ENCODE results near the gene COL8A2.

The COL8A2 gene

DNA sequence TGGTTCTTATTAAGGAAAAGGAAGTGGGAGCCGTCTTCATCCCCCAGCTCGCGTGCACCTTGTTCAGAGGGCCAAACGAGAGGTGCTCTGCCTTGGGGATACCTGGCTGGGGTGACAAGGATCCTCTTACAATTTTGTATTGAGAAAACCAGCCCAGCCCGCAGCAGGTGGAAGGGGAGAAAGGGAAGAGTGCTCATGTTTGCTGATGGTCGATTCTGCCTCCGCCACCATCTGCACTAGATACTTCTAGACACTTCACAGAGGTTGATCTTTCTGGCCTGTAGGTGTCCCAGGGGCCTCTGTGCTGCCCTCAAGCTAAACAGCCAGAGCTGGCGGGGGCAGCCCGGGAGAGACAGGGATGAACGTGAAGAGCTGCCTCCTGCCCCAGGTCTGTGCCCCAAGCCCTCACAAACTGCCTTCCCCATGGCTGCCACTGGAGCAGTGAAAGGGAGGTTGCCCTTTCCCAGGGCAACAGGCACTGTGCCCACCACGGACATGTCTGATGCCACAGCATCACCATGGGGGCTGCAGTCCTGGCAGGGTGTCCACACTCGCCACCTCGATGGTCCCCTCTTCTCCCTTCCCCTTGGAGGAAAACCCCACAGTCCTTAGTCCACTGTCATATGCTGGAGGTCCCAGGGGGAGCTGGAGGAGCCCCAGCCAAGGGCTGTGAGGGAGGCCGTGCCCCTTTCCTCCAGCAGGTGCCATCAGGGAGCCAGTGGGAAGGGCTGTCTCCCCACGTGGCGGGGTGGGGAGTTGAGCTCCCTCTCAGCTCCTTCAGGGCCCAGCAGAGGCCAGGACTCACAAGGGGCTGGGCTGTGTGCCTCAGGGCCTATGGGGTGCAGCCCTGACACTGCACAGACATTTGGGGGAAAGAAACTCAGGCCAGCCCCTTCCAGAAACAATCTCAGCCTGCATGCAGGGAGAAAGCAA, 28.3 kb downstream of the COL8A2 start:
- Histone ChIP-seq H3K4me1 (ENCODE audit: control insufficient read depth, insufficient read depth, low read length) (no peaks in the 10 kb centered on the region), H3K9ac (ENCODE audit: low read length) (no peak overlapping the region), H3K36me3 (ENCODE audit: control insufficient read depth, insufficient read depth, low read length) (peaks cover 24% of the 10 kb centered on the region), H3K27me3 (ENCODE audit: control insufficient read depth, insufficient read depth, low read length) (no peaks in the 10 kb centered on the region), H3K4me3 (ENCODE audit: low read length) (no peak overlapping the region), H3K27ac (ENCODE audit: low read depth, low read length) (no peak overlapping the region)

DNA sequence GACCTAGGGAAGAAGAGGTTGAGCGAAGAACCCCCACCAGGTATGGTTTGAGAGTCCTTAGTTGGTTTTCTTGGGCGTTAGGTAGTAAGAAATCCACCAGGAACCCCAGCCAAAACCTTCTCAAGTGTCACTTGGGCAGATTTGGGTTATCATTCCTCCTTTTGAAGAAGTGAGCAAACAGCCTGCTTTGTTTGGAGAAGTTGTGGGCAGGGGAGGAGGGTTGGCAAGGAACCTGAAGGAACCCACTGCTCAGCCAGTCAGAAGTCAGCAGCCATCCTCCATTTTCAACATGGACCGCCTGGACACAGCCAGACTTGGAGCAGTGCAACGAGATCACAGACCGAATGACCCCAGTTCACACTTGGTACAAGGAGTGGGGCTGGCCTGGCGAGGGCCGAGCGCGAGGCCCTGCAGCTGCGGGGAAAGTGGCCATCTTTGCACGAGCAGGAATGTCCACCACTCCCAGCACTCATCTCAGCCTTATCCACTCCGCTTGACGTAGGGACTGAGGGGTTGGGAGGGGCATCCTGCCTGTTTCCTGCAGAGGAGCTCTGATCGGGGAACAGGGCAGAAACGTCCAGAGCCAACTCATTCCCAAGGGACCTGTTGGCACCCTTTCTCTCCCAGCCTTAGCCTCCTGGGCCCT, 29.1 kb downstream of the COL8A2 start:
- H3K27me3 ChIP-seq (ENCODE audit: control insufficient read depth, insufficient read depth, low read length), result no peaks in the 10 kb centered on the region
- no peak overlapping the region for H3K9ac ChIP-seq (ENCODE audit: low read length)
- no peaks in the 10 kb centered on the region for H3K4me1 ChIP-seq (ENCODE audit: control insufficient read depth, insufficient read depth, low read length)
- no peak overlapping the region for H3K4me3 ChIP-seq (ENCODE audit: low read length)
- peaks cover 24% of the 10 kb centered on the region for H3K36me3 ChIP-seq (ENCODE audit: control insufficient read depth, insufficient read depth, low read length)
- H3K27ac ChIP-seq (ENCODE audit: low read depth, low read length), result no peak overlapping the region

DNA sequence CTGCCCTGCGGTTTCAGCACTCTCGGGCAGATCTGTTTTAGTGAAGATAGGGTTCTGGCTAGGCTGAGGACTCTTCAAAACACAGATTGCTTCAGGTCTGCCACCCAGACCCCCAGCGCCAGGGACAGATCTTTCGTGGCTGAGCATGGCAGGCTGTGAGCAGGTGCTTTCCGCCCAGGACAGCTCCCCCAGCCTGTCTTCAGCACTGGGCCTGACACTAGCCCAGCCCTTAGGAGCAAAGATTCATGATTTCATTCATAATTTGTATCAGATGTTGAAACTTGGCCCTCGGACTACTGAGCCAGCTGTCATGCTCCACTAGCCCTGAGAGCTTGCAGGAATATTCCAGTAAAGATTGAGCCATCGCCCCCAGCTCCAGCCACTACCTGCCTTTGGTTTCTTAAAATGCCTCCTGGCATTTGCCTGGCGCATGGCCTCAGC, 30.4 kb downstream of the COL8A2 start:
- H3K4me3 ChIP-seq (ENCODE audit: low read length), result no peak overlapping the region
- H3K9ac ChIP-seq (ENCODE audit: low read length), result no peak overlapping the region
- H3K36me3 ChIP-seq (ENCODE audit: control insufficient read depth, insufficient read depth, low read length), result peaks cover 24% of the 10 kb centered on the region
- no peaks in the 10 kb centered on the region for H3K27me3 ChIP-seq (ENCODE audit: control insufficient read depth, insufficient read depth, low read length)
- H3K4me1 ChIP-seq (ENCODE audit: control insufficient read depth, insufficient read depth, low read length), result no peaks in the 10 kb centered on the region
- H3K27ac ChIP-seq (ENCODE audit: low read depth, low read length), result no peak overlapping the region

DNA sequence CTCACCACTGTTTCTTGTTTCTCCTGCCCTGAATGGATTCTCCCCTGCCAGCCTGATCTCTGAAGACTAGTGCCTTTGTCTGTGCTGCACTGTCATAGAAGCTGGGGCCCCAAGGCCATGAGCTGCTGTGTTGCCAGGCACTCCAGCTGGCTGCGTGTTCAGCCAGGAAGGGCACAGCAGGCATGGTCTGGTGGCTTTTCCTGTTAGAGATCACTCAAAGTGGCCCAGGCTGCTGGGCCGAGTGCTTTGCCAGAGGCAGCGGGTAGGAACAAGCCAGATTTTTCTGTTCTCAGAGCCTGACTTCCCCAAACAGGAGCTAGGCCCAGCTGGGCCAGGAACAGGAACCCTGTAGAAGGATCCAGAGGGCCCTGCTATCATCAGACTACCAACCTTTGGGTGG, 31.1 kb downstream of the COL8A2 start:
- no peaks in the 10 kb centered on the region for H3K27me3 ChIP-seq (ENCODE audit: control insufficient read depth, insufficient read depth, low read length)
- no peaks in the 10 kb centered on the region for H3K4me1 ChIP-seq (ENCODE audit: control insufficient read depth, insufficient read depth, low read length)
- H3K4me3 ChIP-seq (ENCODE audit: low read length), result no peak overlapping the region
- H3K27ac ChIP-seq (ENCODE audit: low read depth, low read length), result peak overlapping the region; percentile 5
- peaks cover 24% of the 10 kb centered on the region for H3K36me3 ChIP-seq (ENCODE audit: control insufficient read depth, insufficient read depth, low read length)
- no peak overlapping the region for H3K9ac ChIP-seq (ENCODE audit: low read length)

DNA sequence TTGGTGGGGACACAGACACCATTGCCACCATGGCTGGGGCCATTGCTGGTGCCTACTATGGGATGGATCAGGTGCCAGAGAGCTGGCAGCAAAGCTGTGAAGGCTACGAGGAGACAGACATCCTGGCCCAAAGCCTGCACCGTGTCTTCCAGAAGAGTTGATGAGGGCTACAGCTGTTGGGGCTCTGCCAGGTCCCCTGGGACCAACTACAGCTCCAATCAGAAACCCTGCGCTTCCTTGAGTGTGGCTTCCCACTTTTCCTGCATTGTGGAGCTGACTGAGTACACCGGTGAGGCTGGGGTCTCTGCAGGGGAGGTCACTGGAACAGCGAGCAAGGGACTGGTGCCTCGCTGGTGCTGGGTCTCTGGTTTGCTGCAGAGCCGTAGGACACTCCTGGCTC, 31.8 kb downstream of the COL8A2 start:
- Histone ChIP-seq H3K4me1 (ENCODE audit: control insufficient read depth, insufficient read depth, low read length) (no peaks in the 10 kb centered on the region), H3K36me3 (ENCODE audit: control insufficient read depth, insufficient read depth, low read length) (peaks cover 24% of the 10 kb centered on the region), H3K27ac (ENCODE audit: low read depth, low read length) (no peak overlapping the region), H3K9ac (ENCODE audit: low read length) (no peak overlapping the region), H3K4me3 (ENCODE audit: low read length) (no peak overlapping the region), H3K27me3 (ENCODE audit: control insufficient read depth, insufficient read depth, low read length) (no peaks in the 10 kb centered on the region)

DNA sequence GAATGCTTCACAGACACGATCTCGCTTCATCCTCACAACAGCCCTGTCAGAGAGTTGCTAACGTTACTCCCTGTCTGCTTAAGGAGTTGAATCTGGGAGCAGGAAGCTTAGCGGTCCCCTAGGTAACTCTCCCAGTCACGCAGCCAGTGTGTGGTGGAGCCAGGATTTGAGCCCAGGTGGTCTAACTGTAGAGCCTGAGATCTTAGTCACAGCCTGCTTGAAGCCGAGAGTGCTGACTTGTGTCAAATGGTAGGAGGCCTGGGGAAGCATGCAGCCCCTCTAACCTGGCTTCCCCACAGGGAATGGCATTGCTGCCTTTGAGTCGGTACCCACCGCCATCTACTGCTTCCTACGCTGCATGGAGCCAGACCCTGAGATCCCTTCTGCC, 32.2 kb downstream of the COL8A2 start:
- Histone ChIP-seq H3K27me3 (ENCODE audit: control insufficient read depth, insufficient read depth, low read length) (no peaks in the 10 kb centered on the region), H3K27ac (ENCODE audit: low read depth, low read length) (no peak overlapping the region), H3K4me3 (ENCODE audit: low read length) (no peak overlapping the region), H3K36me3 (ENCODE audit: control insufficient read depth, insufficient read depth, low read length) (peaks cover 24% of the 10 kb centered on the region), H3K4me1 (ENCODE audit: control insufficient read depth, insufficient read depth, low read length) (no peaks in the 10 kb centered on the region), H3K9ac (ENCODE audit: low read length) (no peak overlapping the region)

DNA sequence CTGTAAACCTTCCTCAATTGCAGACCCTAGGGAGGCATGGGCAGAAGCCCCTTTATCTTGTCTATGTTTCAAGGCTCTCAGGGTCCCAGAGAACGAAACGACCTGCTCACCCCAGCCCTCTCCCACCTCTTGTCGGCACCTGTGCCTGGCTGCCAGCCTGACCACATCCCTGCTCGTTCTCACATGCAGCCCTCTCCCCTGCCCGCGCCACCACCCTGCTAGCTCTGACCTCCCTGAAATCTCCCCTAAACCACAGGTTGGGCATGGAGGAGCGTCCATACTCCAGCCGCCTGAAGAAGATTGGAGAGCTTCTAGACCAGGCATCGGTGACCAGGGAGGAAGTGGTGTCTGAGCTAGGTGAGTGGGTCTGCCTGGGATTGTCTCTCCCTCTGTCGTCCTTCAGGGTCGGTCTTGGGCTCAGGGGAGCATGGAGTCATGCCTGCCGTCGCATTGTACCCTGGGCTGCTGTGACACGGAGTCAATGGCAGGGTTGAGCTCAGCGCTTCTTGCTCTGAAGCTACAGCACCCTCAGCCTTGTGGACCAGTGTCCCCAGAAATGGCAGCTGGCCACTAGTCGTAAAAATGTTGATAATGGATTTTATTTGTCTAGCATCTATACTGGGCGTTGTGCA, 32.7 kb downstream of the COL8A2 start:
- Histone ChIP-seq H3K27ac (ENCODE audit: low read depth, low read length) (no peak overlapping the region), H3K4me3 (ENCODE audit: low read length) (no peak overlapping the region), H3K27me3 (ENCODE audit: control insufficient read depth, insufficient read depth, low read length) (no peaks in the 10 kb centered on the region), H3K9ac (ENCODE audit: low read length) (no peak overlapping the region), H3K36me3 (ENCODE audit: control insufficient read depth, insufficient read depth, low read length) (peaks cover 24% of the 10 kb centered on the region), H3K4me1 (ENCODE audit: control insufficient read depth, insufficient read depth, low read length) (no peaks in the 10 kb centered on the region)

DNA sequence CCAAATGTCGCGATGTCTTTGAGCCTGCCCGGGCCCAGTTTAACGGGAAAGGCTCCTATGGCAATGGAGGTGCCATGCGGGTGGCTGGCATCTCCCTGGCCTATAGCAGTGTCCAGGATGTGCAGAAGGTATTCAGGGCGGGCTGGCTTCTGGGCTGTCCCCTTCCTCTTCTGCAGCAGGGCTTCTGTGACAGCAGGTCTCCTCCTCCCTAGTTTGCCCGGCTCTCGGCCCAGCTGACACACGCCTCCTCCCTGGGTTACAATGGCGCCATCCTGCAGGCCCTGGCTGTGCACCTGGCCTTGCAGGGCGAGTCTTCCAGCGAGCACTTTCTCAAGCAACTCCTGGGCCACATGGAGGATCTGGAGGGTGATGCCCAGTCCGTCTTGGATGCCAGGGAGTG, 33.3 kb downstream of the COL8A2 start:
- no peak overlapping the region for H3K27ac ChIP-seq (ENCODE audit: low read depth, low read length)
- H3K4me3 ChIP-seq (ENCODE audit: low read length), result no peak overlapping the region
- peaks cover 24% of the 10 kb centered on the region for H3K36me3 ChIP-seq (ENCODE audit: control insufficient read depth, insufficient read depth, low read length)
- no peaks in the 10 kb centered on the region for H3K4me1 ChIP-seq (ENCODE audit: control insufficient read depth, insufficient read depth, low read length)
- no peaks in the 10 kb centered on the region for H3K27me3 ChIP-seq (ENCODE audit: control insufficient read depth, insufficient read depth, low read length)
- no peak overlapping the region for H3K9ac ChIP-seq (ENCODE audit: low read length)

DNA sequence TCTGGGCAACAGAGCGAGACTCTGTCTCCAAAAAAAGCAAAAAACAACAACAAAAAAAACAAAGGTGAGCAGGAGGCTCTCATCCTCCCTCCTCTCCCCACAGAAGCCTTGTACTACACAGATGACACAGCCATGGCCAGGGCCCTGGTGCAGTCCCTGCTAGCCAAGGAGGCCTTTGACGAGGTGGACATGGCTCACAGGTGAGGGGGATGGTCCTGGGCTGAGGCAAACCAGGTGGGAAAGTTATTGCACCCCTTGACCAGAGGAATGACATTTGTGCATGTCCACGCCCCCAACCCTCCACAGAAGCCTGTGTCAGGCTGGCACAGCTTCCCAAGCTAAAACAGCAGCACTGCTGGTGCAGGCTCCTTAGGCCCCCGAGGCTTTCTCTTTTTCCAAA, 33.9 kb downstream of the COL8A2 start:
- H3K9ac ChIP-seq (ENCODE audit: low read length), result no peak overlapping the region
- no peak overlapping the region for H3K27ac ChIP-seq (ENCODE audit: low read depth, low read length)
- no peaks in the 10 kb centered on the region for H3K27me3 ChIP-seq (ENCODE audit: control insufficient read depth, insufficient read depth, low read length)
- no peaks in the 10 kb centered on the region for H3K4me1 ChIP-seq (ENCODE audit: control insufficient read depth, insufficient read depth, low read length)
- H3K36me3 ChIP-seq (ENCODE audit: control insufficient read depth, insufficient read depth, low read length), result peaks cover 24% of the 10 kb centered on the region
- no peak overlapping the region for H3K4me3 ChIP-seq (ENCODE audit: low read length)

DNA sequence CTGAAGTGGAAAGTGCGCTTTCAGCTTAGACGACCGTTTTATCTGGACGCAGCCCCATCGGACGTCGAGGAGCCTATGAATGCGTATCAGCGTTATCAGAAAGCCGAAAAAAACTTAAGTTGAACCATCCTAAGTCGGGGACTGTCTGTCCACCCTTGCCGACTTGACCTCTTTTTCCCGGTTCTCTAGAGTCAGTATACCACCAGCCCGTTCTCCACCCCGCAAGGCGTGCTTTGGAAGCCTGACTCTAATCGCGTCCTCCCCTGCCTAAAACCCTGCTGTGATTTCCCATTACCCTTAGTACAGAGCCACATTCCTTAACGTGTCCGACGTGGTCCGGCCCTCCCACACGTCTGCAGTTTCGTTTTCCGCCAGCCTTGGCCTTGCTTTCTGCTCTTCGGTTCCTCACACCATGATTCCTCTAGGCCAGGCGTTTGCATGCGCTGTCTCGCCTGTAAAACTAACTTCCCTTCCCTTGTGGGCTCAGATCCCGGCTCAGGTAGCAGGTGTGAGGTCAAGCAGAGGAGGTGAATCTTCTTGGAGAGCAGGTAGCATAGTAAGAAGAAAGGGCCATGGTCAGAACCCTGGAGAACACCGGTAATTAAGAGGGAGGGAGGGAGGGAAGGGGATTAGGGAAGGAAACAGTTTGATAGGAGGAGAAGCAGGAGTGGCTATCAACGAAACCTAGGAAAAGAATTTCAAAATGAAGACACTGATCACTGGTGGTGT, 35.5 kb downstream of the COL8A2 start:
- no peaks in the 10 kb centered on the region for H3K27me3 ChIP-seq (ENCODE audit: control insufficient read depth, insufficient read depth, low read length)
- no peaks in the 10 kb centered on the region for H3K4me1 ChIP-seq (ENCODE audit: control insufficient read depth, insufficient read depth, low read length)

DNA sequence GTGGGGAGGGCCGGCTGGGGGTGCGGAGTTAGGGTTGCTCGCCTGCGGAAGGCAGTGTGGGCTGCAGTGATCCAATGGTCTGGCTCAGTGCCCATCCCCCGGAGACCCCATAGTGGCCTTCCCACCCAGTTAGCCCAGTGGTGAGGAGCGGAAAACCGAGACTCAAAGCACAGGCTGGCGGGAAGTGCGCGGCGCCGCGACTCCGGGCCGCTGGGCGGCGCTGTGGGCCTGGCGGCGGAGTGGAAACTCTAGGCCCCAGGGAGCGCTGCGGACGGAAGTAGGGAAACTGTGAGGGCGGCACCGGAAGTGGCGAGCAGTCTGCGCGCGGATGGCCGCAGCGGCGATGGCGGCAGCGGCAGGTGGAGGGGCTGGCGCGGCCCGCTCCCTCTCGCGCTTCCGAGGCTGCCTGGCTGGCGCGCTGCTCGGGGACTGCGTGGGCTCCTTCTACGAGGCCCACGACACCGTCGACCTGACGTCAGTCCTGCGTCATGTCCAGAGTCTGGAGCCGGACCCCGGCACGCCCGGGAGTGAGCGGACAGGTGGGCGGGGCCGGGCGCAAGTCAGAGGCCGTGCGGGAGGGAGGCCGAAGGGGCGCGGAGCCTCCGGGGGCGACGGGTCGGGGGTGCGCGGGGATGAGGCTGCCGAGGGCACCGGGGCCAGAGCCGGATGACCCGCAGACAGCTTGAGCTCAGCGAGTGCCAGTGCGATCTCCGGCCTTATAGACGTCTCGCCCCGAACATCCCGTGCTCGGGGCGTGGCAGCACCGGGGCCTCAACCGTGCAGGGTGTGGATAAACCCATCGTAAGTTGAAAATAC, 36.2 kb downstream of the COL8A2 start, which contains the start of gene ADPRS:
Gene ADPRS (plus strand): TSS at position 316 of the 816 bp plus-strand sequence. CDS start 13 bp downstream, at position 329.
- Histone ChIP-seq H3K4me1 (ENCODE audit: control insufficient read depth, insufficient read depth, low read length) (no peaks in the 10 kb centered on the region), H3K27me3 (ENCODE audit: control insufficient read depth, insufficient read depth, low read length) (no peaks in the 10 kb centered on the region), H3K4me3 (ENCODE audit: low read length) (peak within 1 kb of the TSS; percentile 86), H3K36me3 (ENCODE audit: control insufficient read depth, insufficient read depth, low read length) (peaks cover 18% of the 10 kb centered on the region), H3K9ac (ENCODE audit: low read length) (peak within 1 kb of the TSS; percentile 64), H3K27ac (ENCODE audit: low read depth, low read length) (peak within 1 kb of the TSS; percentile 85)

More for the DNA sequence above, 35.5 kb downstream of the COL8A2 start:
- Histone ChIP-seq H3K4me3 (ENCODE audit: low read length) (peak overlapping the region; percentile 86), H3K36me3 (ENCODE audit: control insufficient read depth, insufficient read depth, low read length) (peaks cover 21% of the 10 kb centered on the region), H3K9ac (ENCODE audit: low read length) (peak overlapping the region; percentile 64), H3K27ac (ENCODE audit: low read depth, low read length) (peak overlapping the region; percentile 85)

All from rectal smooth muscle tissue (tissue), 1 donor.